Measurements from ENCODE around the gene KCTD15.

DNA sequence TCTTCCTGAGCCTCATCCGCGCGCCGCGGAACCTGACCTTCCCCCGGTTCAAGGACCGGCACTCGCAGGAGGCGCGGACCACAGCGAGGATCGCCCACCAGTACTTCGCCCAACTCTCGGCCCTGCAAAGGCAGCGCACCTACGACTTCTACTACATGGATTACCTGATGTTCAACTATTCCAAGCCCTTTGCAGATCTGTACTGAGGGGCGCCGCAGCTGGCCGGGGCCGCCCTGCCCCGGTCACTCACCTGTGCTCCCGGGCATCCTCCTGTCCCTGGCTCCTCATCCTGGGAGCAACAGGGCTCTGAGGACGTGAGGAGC lies 23.9 kb upstream of the KCTD15 start:
- no peak for TF ChIP-seq POLR2A (IDR thresholded peaks at IDR 0.05; ENCODE audit: low read depth, low read length)
- no peak for TF ChIP-seq TAF1 (IDR thresholded peaks at IDR 0.05; ENCODE audit: borderline replicate concordance, low read depth, low read length)

Measured in GM12892 (cell line).